Measurements from ENCODE around the gene DOCK10. TPM values are rescaled to one million over a fixed set of nuclear protein-coding genes. Genes with fewer than 3 reads are reported as not detected.

DOCK10 gene
- total and polyA plus RNA-seq, 10 of the 15 experiments (the other 5 are each of a cell fraction or from before 2014, with no cell fraction given): 16.9 to 120 (median 85.5) TPM

GRCh38 chr2:224957540-224958461 lies 84.5 kb downstream of the DOCK10 start (continued):
- TF ChIP-seq MTA2 (IDR thresholded peaks at IDR 0.05; ENCODE audit: low read depth): 0 out of 2 replicates have a peak, but pooled peaks have one; percentile 22
- 0 out of 4 replicates have a peak, but pooled peaks of 1 of the 2 experiments have one; percentile 27 for TF ChIP-seq ETV6 (conservative IDR thresholded peaks at IDR 0.05 in 1 of 2, IDR thresholded peaks at IDR 0.05 in 1 of 2; ENCODE audit: borderline replicate concordance in 1 of 2, low read depth in 1 of 2)

GRCh38 chr2:224956706-224957105 lies 85.6 kb downstream of the DOCK10 start:
- peak overlapping the region; percentile 75; the same call in 1 of the 2 replicates for H3K27ac ChIP-seq (ENCODE audit: control insufficient read depth, insufficient read depth)
- ChIA-PET SMC1A (ENCODE audit: uncharacterized antibody, unreplicated experiment) (interaction anchor here (1.4 to 23.4 kb wide), 7 partner anchors 9 to 56 kb away, joined by 3 to 443 read pairs (median 8); no protein-coding TSS in a partner anchor), POLR2A (interaction anchor here (0.6 to 1.9 kb wide), 3 partner anchors 9 to 387 kb away, joined by 3 to 4 read pairs (median 4); no protein-coding TSS in a partner anchor), CTCF (interaction anchor here (0.6 to 2.6 kb wide), 3 partner anchors 10 to 30 kb away, joined by 3 to 10 read pairs (median 5); no protein-coding TSS in a partner anchor), RAD21 (ENCODE audit: unreplicated experiment) (interaction anchor here (0.9 to 1.9 kb wide), 7 partner anchors 10 to 84 kb away, joined by 3 to 8 read pairs (median 5); no protein-coding TSS in a partner anchor)
- ATAC-seq: no peak
- peaks cover 70% of the 10 kb centered on the region for H3K4me1 ChIP-seq (ENCODE audit: control insufficient read depth, insufficient read depth, low read length)
- no peaks in the 10 kb centered on the region for H3K36me3 ChIP-seq (ENCODE audit: control insufficient read depth in 2 of 2, insufficient read depth in 2 of 2, low read length in 1 of 2)
- H4K20me1 ChIP-seq (ENCODE audit: control insufficient read depth, insufficient read depth): no peaks in the 10 kb centered on the region
- TF ChIP-seq MTA2 (IDR thresholded peaks at IDR 0.05; ENCODE audit: low read depth): no peak
- TF ChIP-seq POLR2A (IDR thresholded peaks at IDR 0.05; ENCODE audit: low read depth, low read length): no peak
- TF ChIP-seq BCL3 (IDR thresholded peaks at IDR 0.05; ENCODE audit: borderline replicate concordance, insufficient read depth, low read depth, low read length, poor library complexity, severe bottlenecking): no peak
- no peak for TF ChIP-seq USF2 (IDR thresholded peaks at IDR 0.05; ENCODE audit: borderline replicate concordance, low read depth, low read length)
- TF ChIP-seq E2F8 (IDR thresholded peaks at IDR 0.05; ENCODE audit: low read depth, partially characterized antibody): no peak
- no peak for TF ChIP-seq SMARCA5 (IDR thresholded peaks at IDR 0.05)
- TF ChIP-seq MYC (IDR thresholded peaks at IDR 0.05; ENCODE audit: insufficient read depth, insufficient read length, insufficient replicate concordance, low read length, severe bottlenecking): no peak
- no peak for TF ChIP-seq ZNF207 (IDR thresholded peaks at IDR 0.05; ENCODE audit: borderline replicate concordance)
- no peak for TF ChIP-seq ESRRA (IDR thresholded peaks at IDR 0.05; ENCODE audit: low read length)
- no peak for TF ChIP-seq CREM (IDR thresholded peaks at IDR 0.05; ENCODE audit: low read depth)
- TF ChIP-seq SREBF2 (IDR thresholded peaks at IDR 0.05; ENCODE audit: low read length): no peak
- no peak for TF ChIP-seq CHD4 (IDR thresholded peaks at IDR 0.05)
- no peak for TF ChIP-seq STAT1 (conservative IDR thresholded peaks at IDR 0.05)
- TF ChIP-seq GATAD2B (conservative IDR thresholded peaks at IDR 0.05; ENCODE audit: low read depth): no peak
- no peak for TF ChIP-seq NBN (IDR thresholded peaks at IDR 0.05)
- H3K9me3 ChIP-seq (replicated peaks; ENCODE audit: control insufficient read depth, insufficient read depth, low read length): no peaks in the 10 kb centered on the region
- no peak for FAIRE-seq
- intact Hi-C loops (cut with micrococcal nuclease; ENCODE audit: unreplicated experiment): loop anchor here (1.0 kb wide), 1 partner anchor 18 kb away; no protein-coding TSS in a partner anchor
- WGBS (ENCODE audit: insufficient coverage, insufficient replicate concordance, low lambda C conversion rate, missing lambda C conversion rate): 77% methylated on average over 3 of the region's 3 CpGs
- H3K27me3 ChIP-seq (replicated peaks in 1 of 2; ENCODE audit: control insufficient read depth in 2 of 2, insufficient read depth in 2 of 2, low read length in 1 of 2): no peaks in the 10 kb centered on the region
- peaks cover 52% of the 10 kb centered on the region for H3K79me2 ChIP-seq (ENCODE audit: control insufficient read depth, insufficient read depth, low read length)
- no peak overlapping the region for H3K4me2 ChIP-seq (ENCODE audit: control insufficient read depth, insufficient read depth)
- in situ Hi-C loops (cut with MboI): no loop called here
- H3K4me3 ChIP-seq: no peak overlapping the region
- BruUV-seq (replicated peaks): no TSS peak
- H3K9ac ChIP-seq (ENCODE audit: control insufficient read depth, insufficient read depth, low read length): no peak overlapping the region
- no peak overlapping the region for H2AFZ ChIP-seq (ENCODE audit: control insufficient read depth, low read depth, low read length)
- DNase-seq (ENCODE audit: low read depth, low spot score): no peak
